ENCODE data around the gene IL7R. TPM values are rescaled to one million over a fixed set of nuclear protein-coding genes. Genes with fewer than 3 reads are reported as not detected.

The IL7R gene
- total RNA-seq, 1 donor from 2014 or later: 0.54 TPM

- Mint-ChIP-seq H3K9me3 (ENCODE audit: unreplicated experiment) (peaks cover 5% of the 10 kb centered on the region), H3K4me3 (ENCODE audit: unreplicated experiment) (no peak overlapping the region), H3K27me3 (ENCODE audit: unreplicated experiment) (peaks cover 2% of the 10 kb centered on the region), H3K36me3 (ENCODE audit: low read depth, unreplicated experiment) (peaks cover 6% of the 10 kb centered on the region), H3K27ac (ENCODE audit: unreplicated experiment) (no peak overlapping the region), H3K4me1 (ENCODE audit: unreplicated experiment) (peaks cover 4% of the 10 kb centered on the region)
- DNase-seq (ENCODE audit: low spot score): no peak
- no peak for TF ChIP-seq CTCF (IDR thresholded peaks at IDR 0.05; ENCODE audit: unreplicated experiment)
Observed at GRCh38 chr5:35908228-35908627, 51.5 kb downstream of the IL7R start.

GRCh38 chr5:35908814-35909213, 52.1 kb downstream of the IL7R start:
- DNase-seq (ENCODE audit: low spot score): no peak
- peaks cover 6% of the 10 kb centered on the region for H3K36me3 Mint-ChIP-seq (ENCODE audit: low read depth, unreplicated experiment)
- TF ChIP-seq CTCF (IDR thresholded peaks at IDR 0.05; ENCODE audit: unreplicated experiment): no peak
- H3K4me1 Mint-ChIP-seq (ENCODE audit: unreplicated experiment): peaks cover 4% of the 10 kb centered on the region
- peaks cover 2% of the 10 kb centered on the region for H3K27me3 Mint-ChIP-seq (ENCODE audit: unreplicated experiment)
- H3K4me3 Mint-ChIP-seq (ENCODE audit: unreplicated experiment): no peak overlapping the region
- peaks cover 5% of the 10 kb centered on the region for H3K9me3 Mint-ChIP-seq (ENCODE audit: unreplicated experiment)
- H3K27ac Mint-ChIP-seq (ENCODE audit: unreplicated experiment): no peak overlapping the region

- no peaks in the 10 kb centered on the region for H3K9me3 Mint-ChIP-seq (ENCODE audit: unreplicated experiment)
- H3K36me3 Mint-ChIP-seq (ENCODE audit: low read depth, unreplicated experiment): no peaks in the 10 kb centered on the region
- no peak overlapping the region for H3K4me3 Mint-ChIP-seq (ENCODE audit: unreplicated experiment)
- no peak for TF ChIP-seq CTCF (IDR thresholded peaks at IDR 0.05; ENCODE audit: unreplicated experiment)
- peaks cover 4% of the 10 kb centered on the region for H3K27me3 Mint-ChIP-seq (ENCODE audit: unreplicated experiment)
- DNase-seq (ENCODE audit: low spot score): no peak
- H3K4me1 Mint-ChIP-seq (ENCODE audit: unreplicated experiment): no peaks in the 10 kb centered on the region
- no peak overlapping the region for H3K27ac Mint-ChIP-seq (ENCODE audit: unreplicated experiment)
Observed at GRCh38 chr5:35919191-35919590, 62.5 kb downstream of the IL7R start.

GRCh38 chr5:35920890-35921289, 64.2 kb downstream of the IL7R start:
- no peaks in the 10 kb centered on the region for H3K9me3 Mint-ChIP-seq (ENCODE audit: unreplicated experiment)
- H3K4me1 Mint-ChIP-seq (ENCODE audit: unreplicated experiment): no peaks in the 10 kb centered on the region
- no peak overlapping the region for H3K4me3 Mint-ChIP-seq (ENCODE audit: unreplicated experiment)
- TF ChIP-seq CTCF (IDR thresholded peaks at IDR 0.05; ENCODE audit: unreplicated experiment): no peak
- peak; percentile 13 for DNase-seq (ENCODE audit: low spot score)
- H3K27me3 Mint-ChIP-seq (ENCODE audit: unreplicated experiment): peaks cover 9% of the 10 kb centered on the region
- H3K36me3 Mint-ChIP-seq (ENCODE audit: low read depth, unreplicated experiment): no peaks in the 10 kb centered on the region
- H3K27ac Mint-ChIP-seq (ENCODE audit: unreplicated experiment): no peak overlapping the region

GRCh38 chr5:35921930-35922329, 65.2 kb downstream of the IL7R start:
- Mint-ChIP-seq H3K4me3 (ENCODE audit: unreplicated experiment) (no peak overlapping the region), H3K36me3 (ENCODE audit: low read depth, unreplicated experiment) (no peaks in the 10 kb centered on the region), H3K27ac (ENCODE audit: unreplicated experiment) (no peak overlapping the region), H3K27me3 (ENCODE audit: unreplicated experiment) (peaks cover 9% of the 10 kb centered on the region), H3K9me3 (ENCODE audit: unreplicated experiment) (no peaks in the 10 kb centered on the region), H3K4me1 (ENCODE audit: unreplicated experiment) (peaks cover 3% of the 10 kb centered on the region)
- no peak for DNase-seq (ENCODE audit: low spot score)
- TF ChIP-seq CTCF (IDR thresholded peaks at IDR 0.05; ENCODE audit: unreplicated experiment): no peak

Data from endothelial cell (in vitro differentiated cells).